Raji (cell line): ENCODE measurements around the gene CTTNBP2.

Experiments
- POLR2A ChIP-seq: IDR thresholded peaks from 2 replicates; pipeline ENCODE4 v1.6.1; 2011; ENCODE audit warnings: low read depth, low read length, control low read depth; ENCODE audit not compliant: insufficient read depth

Gene CTTNBP2

GRCh38 chr7:117716707-117717299 lies 156.4 kb downstream of the CTTNBP2 start:
- TF ChIP-seq POLR2A, result no peak

- TF ChIP-seq POLR2A, result no peak
Measured at GRCh38 chr7:117715784-117716445, 157.3 kb downstream of the CTTNBP2 start.

GRCh38 chr7:117711556-117711955 lies 161.7 kb downstream of the CTTNBP2 start:
- TF ChIP-seq POLR2A, result no peak

GRCh38 chr7:117707080-117707479 lies 166.2 kb downstream of the CTTNBP2 start:
- no peak for TF ChIP-seq POLR2A

GRCh38 chr7:117706210-117706609 lies 167.0 kb downstream of the CTTNBP2 start:
- TF ChIP-seq POLR2A, result no peak

- TF ChIP-seq POLR2A, result no peak
Measured at GRCh38 chr7:117705630-117706029, 167.6 kb downstream of the CTTNBP2 start.

GRCh38 chr7:117704063-117704462 lies 169.2 kb downstream of the CTTNBP2 start:
- no peak for TF ChIP-seq POLR2A

GRCh38 chr7:117698018-117698417 lies 175.2 kb downstream of the CTTNBP2 start:
- no peak for TF ChIP-seq POLR2A

GRCh38 chr7:117692338-117692737 lies 180.9 kb downstream of the CTTNBP2 start:
- no peak for TF ChIP-seq POLR2A

- TF ChIP-seq POLR2A, result no peak
Measured at GRCh38 chr7:117690147-117690546, 183.1 kb downstream of the CTTNBP2 start.

- TF ChIP-seq POLR2A, result no peak
Measured at GRCh38 chr7:117689406-117689805, 183.8 kb downstream of the CTTNBP2 start.

- TF ChIP-seq POLR2A, result no peak
Measured at GRCh38 chr7:117688126-117688525, 185.1 kb downstream of the CTTNBP2 start.

- no peak for TF ChIP-seq POLR2A
Measured at GRCh38 chr7:117686311-117686935, 186.8 kb downstream of the CTTNBP2 start.

- TF ChIP-seq POLR2A, result no peak
Measured at GRCh38 chr7:117685795-117686194, 187.4 kb downstream of the CTTNBP2 start.

GRCh38 chr7:117683430-117684175 lies 189.6 kb downstream of the CTTNBP2 start:
- no peak for TF ChIP-seq POLR2A
